Measurements from ENCODE around the gene RRP9. TPM values are rescaled to one million over a fixed set of nuclear protein-coding genes. Genes with fewer than 3 reads are reported as not detected.

The RRP9 gene
- total and polyA plus RNA-seq, 12 donors, result 8.5 to 30.2 (median 10.1) TPM

DNA sequence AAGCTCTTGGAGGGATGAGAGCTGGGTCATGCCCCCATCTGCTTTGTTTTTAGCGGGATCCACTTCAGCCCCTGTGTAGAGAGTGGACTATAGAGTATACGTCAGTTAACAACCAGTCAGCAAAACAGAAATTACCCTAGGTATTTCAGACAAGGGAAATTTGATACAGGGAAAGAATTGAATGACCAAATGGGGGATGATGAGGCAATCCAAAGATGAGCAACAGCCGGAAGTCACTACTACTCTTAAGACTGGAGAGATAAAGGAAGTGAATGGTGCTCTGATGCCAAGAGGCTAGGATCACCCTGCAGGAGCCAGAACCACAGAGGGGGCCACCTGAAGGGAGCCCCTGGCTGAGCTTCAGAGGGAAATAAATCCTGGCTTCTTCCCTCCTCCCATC is 11.7 kb upstream of the RRP9 start:
- Histone ChIP-seq H3K9me3 (no peaks in the 10 kb centered on the region), H3K4me1 (peaks cover 0 to 29% (median 15%) of the 10 kb centered on the region in 9 donors), H3K36me3 (peaks cover 0 to 33% (median 6%) of the 10 kb centered on the region in 9 donors), H3K27ac (no peak overlapping the region), H3K4me3 (no peak overlapping the region), H3K27me3 (peaks cover 0 to 23% (median 0%) of the 10 kb centered on the region in 7 donors)
- DNase-seq, result no peak
- no peak for ATAC-seq
- WGBS, 2 donors, result 69 to 75% methylated on average over 3 of the region's 3 CpGs
- intact Hi-C loops (cut with DNase I), result no loop called here
- TF ChIP-seq, protein P1, sequence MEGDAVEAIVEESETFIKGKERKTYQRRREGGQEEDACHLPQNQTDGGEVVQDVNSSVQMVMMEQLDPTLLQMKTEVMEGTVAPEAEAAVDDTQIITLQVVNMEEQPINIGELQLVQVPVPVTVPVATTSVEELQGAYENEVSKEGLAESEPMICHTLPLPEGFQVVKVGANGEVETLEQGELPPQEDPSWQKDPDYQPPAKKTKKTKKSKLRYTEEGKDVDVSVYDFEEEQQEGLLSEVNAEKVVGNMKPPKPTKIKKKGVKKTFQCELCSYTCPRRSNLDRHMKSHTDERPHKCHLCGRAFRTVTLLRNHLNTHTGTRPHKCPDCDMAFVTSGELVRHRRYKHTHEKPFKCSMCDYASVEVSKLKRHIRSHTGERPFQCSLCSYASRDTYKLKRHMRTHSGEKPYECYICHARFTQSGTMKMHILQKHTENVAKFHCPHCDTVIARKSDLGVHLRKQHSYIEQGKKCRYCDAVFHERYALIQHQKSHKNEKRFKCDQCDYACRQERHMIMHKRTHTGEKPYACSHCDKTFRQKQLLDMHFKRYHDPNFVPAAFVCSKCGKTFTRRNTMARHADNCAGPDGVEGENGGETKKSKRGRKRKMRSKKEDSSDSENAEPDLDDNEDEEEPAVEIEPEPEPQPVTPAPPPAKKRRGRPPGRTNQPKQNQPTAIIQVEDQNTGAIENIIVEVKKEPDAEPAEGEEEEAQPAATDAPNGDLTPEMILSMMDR (IDR thresholded peaks at IDR 0.05), result no peak

DNA sequence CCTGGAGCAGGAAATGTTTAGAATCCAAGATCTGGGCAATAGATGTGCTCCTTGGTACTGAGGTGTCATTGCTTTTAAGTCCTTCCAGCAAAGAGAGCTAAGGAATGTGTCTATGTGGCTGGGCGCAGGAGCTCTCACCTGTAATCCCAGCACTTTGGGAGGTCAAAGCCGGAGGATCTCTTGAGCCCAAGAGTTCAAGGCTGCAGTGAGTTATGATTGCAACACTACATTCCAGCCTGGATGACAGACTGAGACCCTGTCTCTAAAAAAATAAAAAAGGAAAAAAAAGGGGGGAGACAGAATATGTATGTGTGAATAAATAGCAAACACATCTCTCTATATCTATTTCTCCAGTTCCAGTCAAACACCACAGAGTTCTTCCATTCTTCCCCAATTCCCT is 9.2 kb upstream of the RRP9 start:
- intact Hi-C loops (cut with DNase I), result no loop called here

DNA sequence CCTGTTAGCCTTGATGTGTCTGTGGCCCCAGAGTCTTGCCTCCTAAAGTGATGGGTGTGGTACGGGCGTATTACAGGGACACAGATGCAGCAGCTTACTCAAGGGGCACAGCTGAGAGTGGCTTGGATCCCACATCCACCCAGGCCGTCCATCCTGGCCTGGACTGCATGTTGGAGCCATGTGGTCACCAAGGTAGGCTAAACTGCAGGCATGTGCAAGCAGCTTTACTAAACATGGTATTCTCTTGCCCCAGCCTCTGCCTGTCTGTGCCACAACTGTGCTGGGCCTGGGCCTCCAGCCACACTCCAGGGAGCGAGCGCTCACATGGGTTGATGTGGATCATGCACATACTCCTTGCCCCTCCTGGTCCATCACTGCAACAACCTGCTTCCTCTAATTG is 7.4 kb upstream of the RRP9 start:
- Histone ChIP-seq H3K27ac (no peak overlapping the region), H3K4me3 (no peak overlapping the region), H3K27me3 (no peaks in the 10 kb centered on the region), H3K36me3 (peaks cover 0 to 50% (median 0%) of the 10 kb centered on the region in 9 donors), H3K9me3 (no peaks in the 10 kb centered on the region), H3K4me1 (peaks cover 0 to 10% (median 0%) of the 10 kb centered on the region in 9 donors)
- TF ChIP-seq, protein P1 (IDR thresholded peaks at IDR 0.05), result no peak
- WGBS, 2 donors, result 88 to 96% methylated on average over 5 of the region's 5 CpGs
- no peak for ATAC-seq
- intact Hi-C loops (cut with DNase I), result no loop called here
- DNase-seq, result no peak

More for the DNA sequence above, 9.2 kb upstream of the RRP9 start:
- DNase-seq (no peak), ATAC-seq (no peak)
- H3K27ac ChIP-seq, result no peak overlapping the region
- no peaks in the 10 kb centered on the region for H3K9me3 ChIP-seq
- TF ChIP-seq, protein P1 (IDR thresholded peaks at IDR 0.05), result no peak
- H3K27me3 ChIP-seq, result peaks cover 0 to 12% (median 0%) of the 10 kb centered on the region in 7 donors
- H3K36me3 ChIP-seq, result peaks cover 0 to 35% (median 0%) of the 10 kb centered on the region in 9 donors
- peaks cover 0 to 16% (median 7%) of the 10 kb centered on the region in 9 donors for H3K4me1 ChIP-seq
- no peak overlapping the region for H3K4me3 ChIP-seq
- WGBS, 2 donors, result 88 to 91% methylated on average over 2 of the region's 2 CpGs

DNA sequence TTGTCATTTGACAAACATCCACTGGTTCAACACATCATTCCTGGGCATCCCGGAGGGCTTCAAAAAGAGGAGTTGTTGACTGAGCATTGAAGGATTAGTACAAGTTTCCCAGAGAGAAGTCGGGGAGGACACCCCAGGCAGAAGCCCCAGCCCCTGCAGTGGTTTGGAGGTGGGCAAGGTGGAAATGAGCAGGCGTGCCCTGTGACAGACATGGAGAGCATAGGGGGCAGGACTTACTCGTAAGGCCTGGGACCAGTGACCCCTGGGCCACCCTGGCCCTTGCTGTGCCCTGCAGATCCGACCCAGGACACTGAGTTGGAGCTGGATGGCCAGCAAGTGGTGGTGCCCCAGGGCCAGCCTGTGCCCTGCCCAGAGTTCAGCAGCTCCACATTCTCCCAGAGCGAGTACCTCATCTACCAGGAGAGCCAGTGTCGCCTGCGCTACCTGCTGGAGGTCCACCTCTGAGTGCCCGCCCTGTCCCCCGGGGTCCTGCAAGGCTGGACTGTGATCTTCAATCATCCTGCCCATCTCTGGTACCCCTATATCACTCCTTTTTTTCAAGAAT is 6.4 kb upstream of the RRP9 start:
- no peak for DNase-seq
- WGBS, 2 donors, result 90 to 92% methylated on average over 10 of the region's 10 CpGs
- Histone ChIP-seq H3K4me3 (no peak overlapping the region), H3K27me3 (no peaks in the 10 kb centered on the region), H3K9me3 (no peaks in the 10 kb centered on the region), H3K4me1 (peaks cover under 1 to 6% (median 5%) of the 10 kb centered on the region in 9 donors), H3K36me3 (peaks cover 0 to 50% (median 0%) of the 10 kb centered on the region in 9 donors), H3K27ac (no peak overlapping the region)
- TF ChIP-seq, protein P1 (IDR thresholded peaks at IDR 0.05), result no peak
- no peak for ATAC-seq
- intact Hi-C loops (cut with DNase I), result no loop called here

All from heart right ventricle (tissue), 16 donors.